Measurements from ENCODE around the gene RPS27.

GRCh38 chr1:153954826-153955225 lies 35.7 kb upstream of the RPS27 start:
- TF ChIP-seq EZH2 (optimal IDR thresholded peaks at IDR 0.05; ENCODE audit: low read depth, low read length) (no peak), CTCF (IDR thresholded peaks at IDR 0.05; ENCODE audit: low read length) (no peak)

Measured in MM.1S (cell line).